HepG2 (cell line): ENCODE data around the gene MIOS. TPM values are rescaled to one million over a fixed set of nuclear protein-coding genes. Genes with fewer than 3 reads are reported as not detected.

Experiments
- BHLHE40 ChIP-seq: IDR thresholded peaks from 2 replicates; pipeline ENCODE4 v1.6.1; 2011; ENCODE audit warnings: low read length, improper control_type of control experiment
- CEBPB ChIP-seq: IDR thresholded peaks from 2 replicates; pipeline ENCODE4 v1.6.1; 2011; ENCODE audit warnings: low read depth, low read length, improper control_type of control experiment, borderline replicate concordance
- DRAP1 ChIP-seq: IDR thresholded peaks from 2 replicates; pipeline ENCODE4 v1.6.1; 2016; ENCODE audit warnings: missing genetic modification reagents, missing compliant biosample characterization
- GATAD2A ChIP-seq: IDR thresholded peaks from 2 replicates; pipeline ENCODE4 v1.6.1; 2016
- HDAC2 ChIP-seq: sonication (generic); formaldehyde crosslinking; IDR thresholded peaks from 2 replicates; pipeline ENCODE4 v1.4.0; 2020; ENCODE audit warnings: missing genetic modification reagents
- KAT8 ChIP-seq: IDR thresholded peaks from 2 replicates; pipeline ENCODE4 v1.6.1; 2016; ENCODE audit warnings: missing genetic modification reagents, missing compliant biosample characterization
- KMT2A ChIP-seq: sonication (generic); formaldehyde crosslinking; IDR thresholded peaks from 2 replicates; pipeline ENCODE4 v1.4.0; 2020; ENCODE audit warnings: missing genetic modification reagents
- NFYC ChIP-seq: IDR thresholded peaks from 2 replicates; pipeline ENCODE4 v1.6.1; 2016; ENCODE audit warnings: missing genetic modification reagents, missing compliant biosample characterization
- NONO ChIP-seq, 2 experiments: fragments of 450-650 bp in 1 of 2; sonication (generic) in 1 of 2; formaldehyde crosslinking in 1 of 2; IDR thresholded peaks in 1 of 2; conservative IDR thresholded peaks in 1 of 2; 2 replicates each; pipeline versions ENCODE4 v1.6.1 to v1.8.0; 2017 to 2022; ENCODE audit warnings: mild to moderate bottlenecking in 1 of 2, missing genetic modification reagents in 1 of 2, moderate library complexity in 1 of 2
- POLR2G ChIP-seq: fragments of 200-400 bp; formaldehyde crosslinking; IDR thresholded peaks from 2 replicates; pipeline ENCODE4 v1.6.1; 2018; ENCODE audit warnings: mild to moderate bottlenecking, low read depth, low read length, moderate library complexity
- SALL1 ChIP-seq: sonication (generic); formaldehyde crosslinking; IDR thresholded peaks from 2 replicates; pipeline ENCODE4 v1.8.0; 2022; ENCODE audit warnings: mild to moderate bottlenecking, missing genetic modification reagents
- SIX4 ChIP-seq: sonication (generic); formaldehyde crosslinking; IDR thresholded peaks from 2 replicates; pipeline ENCODE4 v1.4.0; 2020; ENCODE audit warnings: missing genetic modification reagents
- SMARCC2 ChIP-seq: fragments of 450-650 bp; IDR thresholded peaks from 2 replicates; pipeline ENCODE4 v1.6.1; 2017; ENCODE audit warnings: antibody characterized with exemption, mild to moderate bottlenecking
- SNAPC2 ChIP-seq: sonication (generic); formaldehyde crosslinking; IDR thresholded peaks from 2 replicates; pipeline ENCODE4 v1.8.1; 2022; ENCODE audit warnings: mild to moderate bottlenecking, missing genetic modification reagents
- SOX6 ChIP-seq, 2 experiments: fragments of 450-650 bp in 1 of 2; sonication (generic) in 1 of 2; formaldehyde crosslinking in 1 of 2; IDR thresholded peaks; 2 replicates each; pipeline versions ENCODE4 v1.4.0 to v1.6.1; 2017 to 2020; ENCODE audit warnings: antibody characterized with exemption in 1 of 2, mild to moderate bottlenecking in 1 of 2, missing genetic modification reagents in 1 of 2
- TBX2 ChIP-seq: sonication (generic); formaldehyde crosslinking; IDR thresholded peaks from 2 replicates; pipeline ENCODE4 v1.5.0; 2020; ENCODE audit warnings: missing genetic modification reagents, mild to moderate bottlenecking, borderline replicate concordance
- TFAP4 ChIP-seq: sonication (generic); IDR thresholded peaks from 2 replicates; pipeline ENCODE4 v1.6.1; 2016; ENCODE audit warnings: low read depth, borderline replicate concordance
- TFDP2 ChIP-seq: sonication (generic); formaldehyde crosslinking; IDR thresholded peaks from 2 replicates; pipeline ENCODE4 v1.4.0; 2020; ENCODE audit warnings: missing genetic modification reagents
- ZFP36L1 ChIP-seq: sonication (generic); formaldehyde crosslinking; IDR thresholded peaks from 2 replicates; pipeline ENCODE4 v1.8.0; 2022; ENCODE audit warnings: mild to moderate bottlenecking, missing genetic modification reagents, moderate library complexity
- ZFYVE20 ChIP-seq: sonication (generic); formaldehyde crosslinking; IDR thresholded peaks from 2 replicates; pipeline ENCODE4 v1.8.0; 2023; ENCODE audit warnings: low read depth, mild to moderate bottlenecking, moderate library complexity, missing genetic modification reagents, borderline replicate concordance
- ZMYM4 ChIP-seq: sonication (generic); formaldehyde crosslinking; IDR thresholded peaks from 2 replicates; pipeline ENCODE4 v1.8.1; 2023; ENCODE audit warnings: mild to moderate bottlenecking, missing genetic modification reagents
- ZNF136 ChIP-seq: sonication (generic); formaldehyde crosslinking; IDR thresholded peaks from 2 replicates; pipeline ENCODE4 v1.8.1; 2022; ENCODE audit warnings: low read depth, mild to moderate bottlenecking, moderate library complexity, missing genetic modification reagents
- ZNF256 ChIP-seq: sonication (generic); formaldehyde crosslinking; conservative IDR thresholded peaks from 2 replicates; pipeline ENCODE4 v1.4.0; 2020; ENCODE audit warnings: missing genetic modification reagents
- ZNF740 ChIP-seq: sonication (generic); formaldehyde crosslinking; IDR thresholded peaks from 2 replicates; pipeline ENCODE4 v1.4.0; 2020; ENCODE audit warnings: missing genetic modification reagents
- ZSCAN30 ChIP-seq: sonication (generic); formaldehyde crosslinking; IDR thresholded peaks from 2 replicates; pipeline ENCODE4 v1.5.0; 2020; ENCODE audit warnings: mild to moderate bottlenecking, missing genetic modification reagents
- polyA plus RNA-seq, 8 experiments: library from polyadenylated mRNA; depleted of rRNA in 3 of 8; stranded (reverse) in 7 of 8; unstranded in 1 of 8; fragments of >200 nt; fragmentation: Illumina TruSeq in 4 of 8; extraction: Trizol in 4 of 8; gene quantifications; 2 replicates each; pipeline versions ENCODE4 v1.2.1 to v1.2.3, GENCODE V29; 2011 to 2016; ENCODE audit warnings: low read depth in 4 of 8, missing spikeins in 1 of 8, mixed read lengths in 1 of 8; ENCODE audit not compliant: insufficient read depth in 1 of 8
- total RNA-seq, 5 experiments: library from RNA; depleted of rRNA; stranded (reverse); fragments of >200 nt; fragmentation: Illumina TruSeq; extraction: Trizol; gene quantifications; 2 replicates each; pipeline ENCODE4 v1.2.3, GENCODE V29; 2016; ENCODE audit warnings: low read depth in 1 of 5

Gene MIOS
- total and polyA plus RNA-seq, 2 of the 13 experiments (the other 11 are each of a cell fraction or from before 2014, with no cell fraction given) = 15.2 to 33.5 TPM

GRCh38 chr7:7647495-7648036 is 80.9 kb downstream of the MIOS start (continued):
- no peak for TF ChIP-seq TFAP4
- TF ChIP-seq HDAC2 (CRISPR knock-in tag) = peak; percentile 23; the same call in 1 of the 2 replicates
- no peak for TF ChIP-seq NONO (IDR thresholded peaks at IDR 0.05)
- TF ChIP-seq NONO (CRISPR knock-in tag; conservative IDR thresholded peaks at IDR 0.05) = no peak
- no peak for TF ChIP-seq ZNF256 (CRISPR knock-in tag)
- no peak for TF ChIP-seq DRAP1 (CRISPR knock-in tag)
- 0 out of 2 replicates have a peak, but pooled peaks have one; percentile 35 for TF ChIP-seq SIX4 (CRISPR knock-in tag)
- no peak for TF ChIP-seq POLR2G
- TF ChIP-seq SMARCC2 = no peak
- no peak for TF ChIP-seq ZSCAN30 (CRISPR knock-in tag)
- TF ChIP-seq GATAD2A (CRISPR knock-in tag) = peak; percentile 55
- 0 out of 2 replicates have a peak, but pooled peaks have one; percentile 39 for TF ChIP-seq ZNF136 (CRISPR knock-in tag)
- peak; percentile 44; the same call in 1 of the 2 replicates for TF ChIP-seq TFDP2 (CRISPR knock-in tag)
- no peak for TF ChIP-seq ZFYVE20 (CRISPR knock-in tag)
- no peak for TF ChIP-seq KMT2A (CRISPR knock-in tag)
- TF ChIP-seq ZFP36L1 (CRISPR knock-in tag) = no peak
- no peak for TF ChIP-seq SOX6 (IDR thresholded peaks at IDR 0.05)
- TF ChIP-seq SOX6 (CRISPR knock-in tag; IDR thresholded peaks at IDR 0.05) = peak; percentile 64
- TF ChIP-seq BHLHE40 = peak; percentile 88
- TF ChIP-seq ZMYM4 = peak; percentile 56; the same call in 1 of the 2 replicates
- 0 out of 2 replicates have a peak, but pooled peaks have one; percentile 15 for TF ChIP-seq KAT8 (CRISPR knock-in tag)
- no peak for TF ChIP-seq SNAPC2 (CRISPR knock-in tag)
- no peak for TF ChIP-seq NFYC (CRISPR knock-in tag)
- no peak for TF ChIP-seq ZNF740 (CRISPR knock-in tag)
- TF ChIP-seq SALL1 (CRISPR knock-in tag) = peak; percentile 55; the same call in 1 of the 2 replicates
- TF ChIP-seq CEBPB = peak; percentile 73
- TF ChIP-seq TBX2 = peak; percentile 46; the same call in 1 of the 2 replicates
